Colonic mucosa (tissue), 4 donors: ENCODE data around the gene IL1F10. TPM values are rescaled to one million over a fixed set of nuclear protein-coding genes. Genes with fewer than 3 reads are reported as not detected.
A peak's percentile ranks its signal among the peaks of the same experiment; 100 is the strongest.

Source experiments
- DNase-seq: peaks from one replicate; pipeline ENCODE4 v3.0.0-alpha.2; 2020
- H3K27ac ChIP-seq: fragments of 200-600 bp; one replicate; pipeline ENCODE4 v1.8.0; 2021
- H3K27me3 ChIP-seq: fragments of 200-600 bp; one replicate; pipeline ENCODE4 v1.8.0; 2021
- H3K36me3 ChIP-seq: fragments of 200-600 bp; one replicate; pipeline ENCODE4 v1.8.0; 2021
- H3K4me1 ChIP-seq: fragments of 200-600 bp; one replicate; pipeline ENCODE4 v1.8.0; 2021; ENCODE audit warnings: mild to moderate bottlenecking
- H3K4me3 ChIP-seq: fragments of 200-600 bp; one replicate; pipeline ENCODE4 v1.8.0; 2021
- H3K9ac ChIP-seq, 2 donors: one replicate each; pipeline ENCODE4 v1.7.0; 2013; ENCODE audit warnings: control low read depth in 2 of 2, low read depth in 2 of 2, low read length in 2 of 2
- H3K9me3 ChIP-seq: fragments of 200-600 bp; one replicate; pipeline ENCODE4 v1.8.0; 2021
- CTCF ChIP-seq: fragments of 200-600 bp; IDR thresholded peaks from one replicate; pipeline ENCODE4 v1.8.0; 2022; ENCODE audit warnings: antibody characterized with exemption, mild to moderate bottlenecking
- intact Hi-C: fragments of 100-400 bp; cut with DNase I; formaldehyde crosslinking; loops from one replicate; pipeline ENCODE4 v1.14.1; 2022
- total RNA-seq, 2 donors: library from RNA; stranded (reverse); fragmentation: NEBNext Ultra II Directional in 1 of 2; extraction: Animal tissue kit (Norgen Biotek cat#: 25700) in 1 of 2; gene quantifications; one replicate each; pipeline ENCODE4 v1.2.1, GENCODE V29; 2021
- donor health status: healthy.
- donor health status: DM: no; HTN: no; CAD: no.
- donor health status: DM: no; HTN: no; CAD: no.

IL1F10 gene
- total RNA-seq, 2 donors from 2014 or later: not detected

GRCh38 chr2:113039158-113039557 lies 28.6 kb upstream of the IL1F10 start:
- Histone ChIP-seq H3K9ac (no peak overlapping the region), H3K36me3 (no peaks in the 10 kb centered on the region), H3K9me3 (no peaks in the 10 kb centered on the region), H3K4me1 (no peaks in the 10 kb centered on the region), H3K27ac (no peak overlapping the region), H3K27me3 (no peaks in the 10 kb centered on the region), H3K4me3 (no peak overlapping the region)
- intact Hi-C loops: no loop called here
- DNase-seq: peak; percentile 29
- TF ChIP-seq CTCF: no peak

DNA sequence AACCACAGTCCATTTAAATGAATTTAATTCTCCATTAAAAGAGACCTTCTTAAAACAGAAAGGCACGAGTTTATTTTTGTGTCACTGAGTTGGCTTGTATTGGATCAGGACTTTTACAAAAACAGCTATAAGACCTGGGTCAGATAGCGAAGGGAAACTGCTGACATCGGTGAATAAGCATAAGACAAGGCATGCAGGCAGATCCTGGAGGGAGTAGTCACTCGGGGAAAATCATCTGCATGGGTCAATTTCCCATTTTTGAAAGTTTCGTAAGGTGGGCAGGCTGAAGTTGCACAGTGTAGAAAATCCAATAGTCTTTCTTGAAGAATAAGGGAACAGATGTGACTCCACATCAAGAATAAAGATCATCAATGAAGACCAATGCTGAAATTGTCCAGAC lies 28.1 kb upstream of the IL1F10 start:
- no peak overlapping the region for H3K9ac ChIP-seq
- no peak overlapping the region for H3K27ac ChIP-seq

DNA sequence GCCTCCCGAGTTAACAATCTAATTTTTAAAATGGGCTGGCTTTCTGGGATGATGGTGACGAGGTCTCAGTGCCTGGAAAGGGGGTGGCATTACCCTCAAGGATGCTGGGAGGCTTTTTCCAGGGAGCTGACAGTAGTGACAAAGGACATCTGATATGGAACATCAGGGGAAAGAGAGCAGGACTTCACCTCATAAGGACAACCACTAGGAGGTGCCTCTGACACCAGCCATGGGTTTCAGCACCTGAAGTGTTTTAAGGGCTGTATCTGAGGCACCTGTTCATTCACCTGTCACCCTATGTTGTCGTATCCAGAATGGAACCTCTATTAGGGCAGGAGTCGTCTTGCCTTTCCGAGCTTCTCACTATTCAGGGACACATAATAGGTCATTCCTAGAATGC lies 25.9 kb upstream of the IL1F10 start:
- DNase-seq: no peak
- Histone ChIP-seq H3K27me3 (no peaks in the 10 kb centered on the region), H3K4me3 (no peak overlapping the region), H3K9me3 (no peaks in the 10 kb centered on the region), H3K9ac (no peak overlapping the region), H3K36me3 (no peaks in the 10 kb centered on the region), H3K4me1 (no peaks in the 10 kb centered on the region), H3K27ac (no peak overlapping the region)
- intact Hi-C loops: no loop called here
- TF ChIP-seq CTCF: no peak

More for the DNA sequence above, 28.1 kb upstream of the IL1F10 start:
- no peaks in the 10 kb centered on the region for H3K27me3 ChIP-seq
- H3K9me3 ChIP-seq: no peaks in the 10 kb centered on the region
- TF ChIP-seq CTCF: no peak
- H3K4me3 ChIP-seq: no peak overlapping the region
- intact Hi-C loops: no loop called here
- H3K36me3 ChIP-seq: no peaks in the 10 kb centered on the region
- no peak for DNase-seq
- no peaks in the 10 kb centered on the region for H3K4me1 ChIP-seq

DNA sequence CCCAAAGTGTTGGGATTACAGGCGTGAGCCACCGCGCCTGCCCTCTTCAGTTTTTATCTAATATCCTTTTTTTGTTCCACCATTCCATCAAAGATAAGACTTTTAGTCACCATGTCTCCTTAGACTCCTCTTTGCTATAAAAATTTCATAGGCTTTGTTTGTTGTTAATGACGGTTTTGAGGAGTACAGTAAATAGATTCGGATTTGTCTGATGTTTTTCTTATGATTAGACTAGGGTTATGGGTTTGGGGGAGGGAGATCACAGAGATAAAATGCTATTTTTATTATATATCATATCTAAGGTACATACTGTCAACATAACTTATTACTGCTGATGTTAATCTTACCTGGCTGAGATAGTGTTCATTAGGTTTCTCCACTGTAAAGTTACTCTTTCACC lies 21.3 kb upstream of the IL1F10 start:
- no peak overlapping the region for H3K4me3 ChIP-seq
- H3K36me3 ChIP-seq: no peaks in the 10 kb centered on the region
- no peak for TF ChIP-seq CTCF
- intact Hi-C loops: no loop called here
- no peak overlapping the region for H3K27ac ChIP-seq
- no peaks in the 10 kb centered on the region for H3K27me3 ChIP-seq
- DNase-seq: no peak
- H3K9ac ChIP-seq: no peak overlapping the region
- H3K4me1 ChIP-seq: no peaks in the 10 kb centered on the region
- no peaks in the 10 kb centered on the region for H3K9me3 ChIP-seq

GRCh38 chr2:113050921-113051895 lies 16.6 kb upstream of the IL1F10 start:
- no peak overlapping the region for H3K9ac ChIP-seq
- no peak for TF ChIP-seq CTCF
- no peaks in the 10 kb centered on the region for H3K36me3 ChIP-seq
- H3K9me3 ChIP-seq: no peaks in the 10 kb centered on the region
- H3K27ac ChIP-seq: no peak overlapping the region
- H3K4me1 ChIP-seq: no peaks in the 10 kb centered on the region
- no peak for DNase-seq
- intact Hi-C loops: no loop called here
- H3K4me3 ChIP-seq: no peak overlapping the region
- no peaks in the 10 kb centered on the region for H3K27me3 ChIP-seq
